Endodermal cell (in vitro differentiated cells): ENCODE data around the gene OVOL3. TPM values are rescaled to one million over a fixed set of nuclear protein-coding genes. Genes with fewer than 3 reads are reported as not detected.

Experiments used
- DNase-seq: peaks from one replicate; pipeline ENCODE4 v3.0.0-alpha.2; 2017
- H3K27ac ChIP-seq: 2 replicates; pipeline ENCODE4 v1.5.1; 2013; ENCODE audit warnings: mild to moderate bottlenecking, low read depth, low read length, moderate library complexity
- H3K27me3 ChIP-seq: 2 replicates; pipeline ENCODE4 v1.6.1; 2013; ENCODE audit warnings: mild to moderate bottlenecking, low read length, moderate library complexity; ENCODE audit not compliant: insufficient read depth, control insufficient read depth, poor library complexity, severe bottlenecking
- H3K36me3 ChIP-seq: 2 replicates; pipeline ENCODE4 v1.7.0; 2013; ENCODE audit warnings: mild to moderate bottlenecking, low read length, moderate library complexity; ENCODE audit not compliant: control insufficient read depth, insufficient read depth
- H3K4me1 ChIP-seq: one replicate; pipeline ENCODE4 v1.7.0; 2013; ENCODE audit warnings: low read length; ENCODE audit not compliant: control insufficient read depth, insufficient read depth
- H3K4me3 ChIP-seq: 2 replicates; pipeline ENCODE4 v1.5.1; 2013; ENCODE audit warnings: mild to moderate bottlenecking, low read length, moderate library complexity
- H3K9ac ChIP-seq: 2 replicates; pipeline ENCODE4 v1.6.1; 2013; ENCODE audit warnings: mild to moderate bottlenecking, low read length, moderate library complexity; ENCODE audit not compliant: poor library complexity, severe bottlenecking; ENCODE audit errors: extremely low read depth
- H3K9me3 ChIP-seq: 2 replicates; pipeline ENCODE4 v1.6.1; 2013; ENCODE audit warnings: mild to moderate bottlenecking, low read length, moderate library complexity; ENCODE audit not compliant: control insufficient read depth
- H3K27ac Mint-ChIP-seq: 2 replicates; pipeline ENCODE4 v1.8.0; 2020; ENCODE audit warnings: mixed read lengths
- H3K27me3 Mint-ChIP-seq: 2 replicates; pipeline ENCODE4 v1.8.0; 2021; ENCODE audit warnings: mild to moderate bottlenecking, mixed read lengths; ENCODE audit not compliant: insufficient read depth
- H3K36me3 Mint-ChIP-seq: 2 replicates; pipeline ENCODE4 v1.8.0; 2020; ENCODE audit warnings: low read depth, mixed read lengths
- H3K4me1 Mint-ChIP-seq: 2 replicates; pipeline ENCODE4 v1.8.0; 2020; ENCODE audit warnings: mixed read lengths
- H3K4me3 Mint-ChIP-seq: 2 replicates; pipeline ENCODE4 v1.8.0; 2020; ENCODE audit warnings: mild to moderate bottlenecking, moderate library complexity, mixed read lengths
- H3K9me3 Mint-ChIP-seq: 2 replicates; pipeline ENCODE4 v1.8.0; 2020; ENCODE audit warnings: mild to moderate bottlenecking, mixed read lengths
- WGBS, 2 experiments: methylation state at CpG; one replicate each; pipeline versions ENCODE4 v1.1.5 to v1.1.7; 2013; ENCODE audit warnings: missing lambda C conversion rate in 2 of 2, mixed read lengths in 1 of 2; ENCODE audit not compliant: insufficient coverage in 1 of 2, insufficient read length in 1 of 2; 5-methylcytosine and 5-hydroxymethylcytosine counted together
- total RNA-seq, 2 donors: library from RNA; stranded (reverse); fragmentation: NEBNext Ultra II Directional in 1 of 2; extraction: Animal tissue kit (Norgen Biotek cat#: 25700) in 1 of 2; gene quantifications; 2 replicates in 1 of 2; 3 replicates in 1 of 2; pipeline ENCODE4 v1.2.1, GENCODE V29; 2021
- TF ChIP-seq, protein P1 (sequence below): fragments of 200-600 bp; sonication (generic); conservative IDR thresholded peaks from 2 replicates; pipeline ENCODE4 v1.5.0; 2021; ENCODE audit warnings: antibody characterized with exemption, mild to moderate bottlenecking

OVOL3 gene
- total RNA-seq, 2 donors from 2014 or later, result not detected

DNA sequence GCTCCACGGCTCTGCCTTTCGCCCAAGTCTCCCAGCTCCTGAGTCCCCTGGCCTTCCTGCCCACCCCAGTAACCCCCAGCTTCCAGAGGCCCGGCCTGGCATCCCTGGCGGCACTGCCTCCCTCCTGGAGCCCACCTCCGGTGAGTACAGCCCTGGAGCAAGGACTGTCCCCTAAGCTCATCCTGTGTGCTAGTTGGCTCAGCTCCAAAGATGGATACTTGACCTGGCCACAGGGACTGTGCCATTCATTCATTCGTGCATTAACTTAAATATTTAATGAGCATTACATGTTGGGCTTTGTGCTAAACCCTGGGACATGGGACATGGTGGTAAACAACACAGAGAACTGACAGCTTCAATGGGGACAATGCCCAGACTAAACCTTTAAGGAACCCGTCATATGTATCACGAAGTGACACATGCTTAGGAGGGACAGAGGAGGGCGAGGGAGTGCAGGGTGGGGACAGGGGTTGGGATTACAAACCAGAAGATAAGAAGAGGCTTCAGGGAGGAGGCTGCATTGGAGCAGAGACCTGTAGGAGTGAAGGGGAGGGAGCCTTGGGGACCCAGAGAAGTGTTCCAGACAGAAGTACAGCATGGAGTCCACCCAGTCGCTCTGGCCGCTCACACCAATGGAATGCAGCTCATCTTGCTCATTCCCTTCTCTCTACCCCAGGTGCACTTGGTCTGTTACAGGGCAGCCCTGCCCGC is 6.9 kb upstream of the OVOL3 start:
- no peaks in the 10 kb centered on the region for H3K27me3 ChIP-seq
- WGBS, 2 experiments, result 92 to 94% methylated on average over 10 to 12 of the region's 12 CpGs
- H3K4me1 ChIP-seq, result no peaks in the 10 kb centered on the region
- peaks cover 43% of the 10 kb centered on the region for H3K36me3 Mint-ChIP-seq
- no peak for DNase-seq
- no peak overlapping the region for H3K4me3 Mint-ChIP-seq
- no peaks in the 10 kb centered on the region for H3K27me3 Mint-ChIP-seq
- no peak overlapping the region for H3K9ac ChIP-seq
- H3K4me3 ChIP-seq, result no peak overlapping the region
- no peaks in the 10 kb centered on the region for H3K9me3 ChIP-seq
- TF ChIP-seq, protein P1, sequence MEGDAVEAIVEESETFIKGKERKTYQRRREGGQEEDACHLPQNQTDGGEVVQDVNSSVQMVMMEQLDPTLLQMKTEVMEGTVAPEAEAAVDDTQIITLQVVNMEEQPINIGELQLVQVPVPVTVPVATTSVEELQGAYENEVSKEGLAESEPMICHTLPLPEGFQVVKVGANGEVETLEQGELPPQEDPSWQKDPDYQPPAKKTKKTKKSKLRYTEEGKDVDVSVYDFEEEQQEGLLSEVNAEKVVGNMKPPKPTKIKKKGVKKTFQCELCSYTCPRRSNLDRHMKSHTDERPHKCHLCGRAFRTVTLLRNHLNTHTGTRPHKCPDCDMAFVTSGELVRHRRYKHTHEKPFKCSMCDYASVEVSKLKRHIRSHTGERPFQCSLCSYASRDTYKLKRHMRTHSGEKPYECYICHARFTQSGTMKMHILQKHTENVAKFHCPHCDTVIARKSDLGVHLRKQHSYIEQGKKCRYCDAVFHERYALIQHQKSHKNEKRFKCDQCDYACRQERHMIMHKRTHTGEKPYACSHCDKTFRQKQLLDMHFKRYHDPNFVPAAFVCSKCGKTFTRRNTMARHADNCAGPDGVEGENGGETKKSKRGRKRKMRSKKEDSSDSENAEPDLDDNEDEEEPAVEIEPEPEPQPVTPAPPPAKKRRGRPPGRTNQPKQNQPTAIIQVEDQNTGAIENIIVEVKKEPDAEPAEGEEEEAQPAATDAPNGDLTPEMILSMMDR, result no peak
- H3K27ac Mint-ChIP-seq, result no peak overlapping the region
- peaks cover 14% of the 10 kb centered on the region for H3K36me3 ChIP-seq
- H3K9me3 Mint-ChIP-seq, result no peaks in the 10 kb centered on the region
- H3K4me1 Mint-ChIP-seq, result no peaks in the 10 kb centered on the region
- H3K27ac ChIP-seq, result no peak overlapping the region

DNA sequence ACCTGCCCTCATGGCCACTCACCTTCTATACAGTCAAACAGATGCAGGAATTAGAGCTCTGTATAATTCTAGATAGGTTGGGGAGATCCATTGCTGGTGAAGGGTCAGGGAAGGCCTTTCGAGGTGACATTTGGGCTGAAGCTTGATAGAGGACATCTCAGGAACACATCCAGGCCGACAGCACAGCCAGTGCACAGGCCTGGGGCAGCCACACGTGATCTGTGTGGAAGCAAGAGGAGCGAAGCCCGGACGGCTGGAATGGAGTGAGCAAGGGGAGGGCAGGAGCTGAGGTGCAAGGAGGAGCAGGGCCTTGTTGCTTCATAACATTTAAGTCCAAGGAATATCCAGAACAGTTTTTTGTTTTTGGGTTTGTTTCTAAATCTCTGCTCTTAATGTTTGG is 4.5 kb upstream of the OVOL3 start:
- no peaks in the 10 kb centered on the region for H3K4me1 Mint-ChIP-seq
- peak overlapping the region; percentile 22 for H3K27ac Mint-ChIP-seq
- no peak overlapping the region for H3K4me3 Mint-ChIP-seq
- DNase-seq, result no peak
- no peak overlapping the region for H3K9ac ChIP-seq
- peaks cover 33% of the 10 kb centered on the region for H3K36me3 Mint-ChIP-seq
- H3K4me1 ChIP-seq, result no peaks in the 10 kb centered on the region
- 92 to 93% methylated on average over 6 of the region's 6 CpGs for WGBS, 2 experiments
- no peaks in the 10 kb centered on the region for H3K9me3 Mint-ChIP-seq
- H3K27me3 ChIP-seq, result no peaks in the 10 kb centered on the region
- H3K27me3 Mint-ChIP-seq, result no peaks in the 10 kb centered on the region
- H3K4me3 ChIP-seq, result no peak overlapping the region
- H3K36me3 ChIP-seq, result peaks cover 14% of the 10 kb centered on the region
- TF ChIP-seq, protein P1, result no peak
- H3K9me3 ChIP-seq, result no peaks in the 10 kb centered on the region
- no peak overlapping the region for H3K27ac ChIP-seq

DNA sequence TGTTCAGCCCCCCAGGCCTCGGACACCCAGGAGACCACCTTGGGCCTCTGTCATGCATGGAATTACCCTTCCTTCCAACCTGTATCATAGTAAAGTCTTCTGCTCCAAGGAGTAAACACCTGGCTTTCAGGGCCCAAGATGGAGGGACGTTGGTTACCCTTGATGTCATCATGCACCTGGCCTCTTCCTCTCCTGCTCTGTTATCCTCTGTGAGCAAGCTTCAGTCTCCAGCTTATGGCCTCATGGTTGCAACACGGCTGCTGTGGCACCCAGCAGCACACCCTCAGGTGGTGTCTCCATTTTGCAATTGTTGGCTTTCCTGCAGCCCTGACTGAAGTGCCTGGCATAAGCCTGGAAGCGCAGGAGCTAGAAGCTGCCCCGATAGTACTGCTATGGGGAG is 4.0 kb upstream of the OVOL3 start:
- no peaks in the 10 kb centered on the region for H3K9me3 ChIP-seq
- no peaks in the 10 kb centered on the region for H3K9me3 Mint-ChIP-seq
- DNase-seq, result no peak
- H3K4me1 ChIP-seq, result no peaks in the 10 kb centered on the region
- TF ChIP-seq, protein P1, result no peak
- no peaks in the 10 kb centered on the region for H3K4me1 Mint-ChIP-seq
- no peak overlapping the region for H3K27ac ChIP-seq
- no peak overlapping the region for H3K4me3 ChIP-seq
- no peak overlapping the region for H3K9ac ChIP-seq
- no peak overlapping the region for H3K27ac Mint-ChIP-seq
- peaks cover 38% of the 10 kb centered on the region for H3K36me3 Mint-ChIP-seq
- H3K4me3 Mint-ChIP-seq, result no peak overlapping the region
- no peaks in the 10 kb centered on the region for H3K27me3 Mint-ChIP-seq
- 93 to 94% methylated on average over 4 to 5 of the region's 5 CpGs for WGBS, 2 experiments
- H3K36me3 ChIP-seq, result peaks cover 14% of the 10 kb centered on the region
- H3K27me3 ChIP-seq, result no peaks in the 10 kb centered on the region
